ENCODE data around the gene FAHD1.
"Not testable (repeated sequence)": the region's sequence is repeated elsewhere in the genome, so short reads cannot be mapped to it uniquely, and the experiment has no call there.

The FAHD1 gene

DNA sequence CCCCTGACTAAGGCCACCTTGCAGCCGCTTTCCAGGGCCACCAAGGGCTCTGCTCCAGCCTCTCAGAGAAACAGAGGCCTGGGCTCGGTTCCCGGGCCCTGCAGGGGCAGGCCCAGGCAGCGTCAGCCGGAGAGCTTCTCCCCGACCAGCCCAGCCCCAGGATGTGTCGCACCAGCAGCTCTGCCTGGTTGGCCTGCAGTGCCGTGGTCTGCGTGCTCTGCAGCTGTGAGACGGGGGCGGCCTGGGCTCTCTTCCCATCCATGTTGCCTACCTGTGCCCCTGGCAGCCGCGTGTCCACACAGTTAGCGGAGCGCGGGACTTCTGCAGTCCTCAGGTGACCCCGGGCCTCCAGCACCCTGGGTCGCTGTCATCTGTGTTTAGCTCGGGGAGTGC lies 38.3 kb upstream of the FAHD1 start:
- in situ Hi-C loops (cut with MboI; ENCODE audit: low sequenced_read_pairs), result no loop called here

GRCh38 chr16:1789643-1790045 lies 37.4 kb upstream of the FAHD1 start:
- in situ Hi-C loops (cut with MboI; ENCODE audit: low sequenced_read_pairs), result no loop called here

DNA sequence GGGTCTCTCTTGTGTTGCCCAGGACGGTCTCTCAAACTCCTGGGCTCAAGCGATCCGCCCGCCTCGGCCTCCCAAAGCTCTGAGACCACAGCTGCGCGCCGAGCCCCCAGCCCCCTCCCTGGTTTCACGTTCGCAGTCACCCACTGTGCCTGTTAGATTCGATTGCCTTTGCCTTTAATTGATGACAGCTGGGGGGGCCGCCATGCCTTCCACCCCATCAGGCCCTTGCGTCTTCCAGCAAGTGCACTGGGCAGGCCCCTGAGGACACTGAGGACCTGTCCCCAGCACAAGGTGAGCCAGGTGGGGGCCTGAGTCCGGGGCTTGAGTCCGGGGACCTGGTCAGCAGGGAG lies 36.8 kb upstream of the FAHD1 start:
- in situ Hi-C loops (cut with MboI; ENCODE audit: low sequenced_read_pairs), result no loop called here

DNA sequence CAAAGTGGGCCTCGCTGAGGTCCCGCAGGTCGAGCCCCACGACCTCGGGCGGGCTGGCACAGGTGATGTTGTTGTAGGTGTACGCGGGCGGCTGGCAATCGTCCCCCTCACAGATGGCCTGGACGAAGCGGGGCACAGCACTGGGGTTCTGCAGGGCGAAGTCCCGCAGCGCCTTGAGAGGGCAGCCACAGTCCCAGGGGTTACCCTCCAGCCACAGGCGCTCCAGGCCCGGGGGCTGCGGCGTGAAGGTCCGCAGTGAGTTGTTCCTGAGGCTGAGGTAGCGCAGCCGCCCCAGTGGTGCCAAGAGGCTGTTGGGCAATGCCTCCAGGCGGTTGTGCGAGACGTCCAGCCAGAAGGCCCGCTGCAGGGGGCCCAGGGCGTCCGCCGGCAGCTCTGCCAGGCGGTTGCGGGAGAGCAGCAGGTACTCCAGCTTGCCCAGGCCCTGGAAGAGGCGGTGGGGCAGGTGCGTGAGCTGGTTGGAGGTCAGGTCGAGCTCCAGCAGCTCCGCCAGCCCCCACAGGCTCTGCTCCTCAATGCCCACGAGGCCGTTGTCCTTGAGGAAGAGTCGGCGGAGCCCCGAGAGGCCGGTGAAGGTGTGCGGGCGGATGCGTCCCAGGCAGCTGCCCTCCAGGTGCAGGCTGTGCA lies 36.3 kb upstream of the FAHD1 start:
- in situ Hi-C loops (cut with MboI; ENCODE audit: low sequenced_read_pairs), result no loop called here

DNA sequence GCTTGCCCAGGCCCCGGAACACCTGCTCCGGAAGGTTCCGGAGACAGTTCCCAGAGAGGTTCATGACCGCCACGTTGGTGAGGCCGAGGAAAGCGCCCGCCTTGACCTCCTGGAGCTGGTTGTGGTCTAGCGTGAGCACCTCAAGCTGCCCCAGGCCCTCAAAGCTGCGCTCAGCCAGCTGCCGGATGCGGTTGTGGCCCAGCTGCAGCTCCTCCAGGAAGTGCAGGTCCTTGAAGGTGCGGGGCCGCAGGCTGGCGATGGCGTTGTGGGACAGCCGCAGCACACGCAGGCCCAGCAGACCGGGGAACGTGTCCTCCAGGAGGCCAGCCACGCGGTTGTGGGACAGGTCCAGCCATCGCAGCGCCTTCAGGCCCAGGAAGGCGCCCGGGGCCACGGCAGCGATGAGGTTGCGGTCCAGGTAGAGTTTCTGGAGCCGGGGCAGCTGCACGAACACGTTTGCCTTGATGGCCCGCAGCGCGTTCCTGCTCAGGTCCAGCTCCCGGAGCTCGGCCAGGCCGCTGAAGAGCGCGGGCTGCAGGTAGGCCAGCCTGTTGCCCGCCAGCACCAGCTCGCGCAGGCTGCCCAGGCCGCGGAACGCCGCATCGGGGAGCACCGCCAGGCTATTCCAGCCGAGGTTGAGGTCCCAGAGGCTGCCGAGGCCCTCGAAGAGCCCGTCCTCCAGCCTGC lies 35.6 kb upstream of the FAHD1 start:
- in situ Hi-C loops (cut with MboI; ENCODE audit: low sequenced_read_pairs), result no loop called here

GRCh38 chr16:1791943-1792812 lies 34.8 kb upstream of the FAHD1 start:
- in situ Hi-C loops (cut with MboI; ENCODE audit: low sequenced_read_pairs), result no loop called here

DNA sequence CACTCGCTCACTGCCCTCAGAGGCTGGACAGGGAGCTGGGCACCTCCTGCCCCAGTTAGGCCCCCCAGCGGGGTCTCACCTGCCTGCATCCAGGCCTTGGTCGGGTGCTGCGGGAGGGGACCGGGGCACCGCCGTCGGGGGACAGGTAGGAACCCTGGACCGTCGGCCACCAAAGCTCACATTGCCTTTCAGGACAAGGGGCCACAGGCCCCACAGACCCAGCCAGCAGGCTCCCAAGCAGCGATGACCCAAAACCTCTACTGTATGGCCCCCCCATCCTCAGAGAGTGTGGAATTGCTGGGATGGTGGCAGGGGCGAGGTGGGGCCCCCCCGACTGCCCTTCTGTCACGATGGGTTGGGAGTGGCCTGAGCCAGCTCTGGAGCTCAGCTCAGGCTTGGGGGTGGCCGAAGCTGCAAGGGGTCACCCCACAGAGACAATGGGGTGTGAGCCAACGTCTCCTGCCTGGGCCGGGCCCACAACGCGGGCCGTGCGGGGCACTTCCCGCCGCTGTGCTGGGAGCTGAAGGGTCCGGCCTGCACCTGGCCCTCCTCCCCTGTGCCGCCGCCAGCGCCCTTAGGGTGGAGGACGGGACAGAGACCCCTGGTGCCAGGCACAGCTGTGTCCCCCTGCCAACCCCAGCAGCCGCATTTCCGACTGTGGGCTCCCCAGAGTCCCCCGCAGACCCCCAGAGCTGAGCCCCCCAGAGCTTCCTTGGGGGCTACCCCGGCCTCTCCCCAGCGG lies 34.0 kb upstream of the FAHD1 start:
- in situ Hi-C loops (cut with MboI; ENCODE audit: low sequenced_read_pairs), result no loop called here

DNA sequence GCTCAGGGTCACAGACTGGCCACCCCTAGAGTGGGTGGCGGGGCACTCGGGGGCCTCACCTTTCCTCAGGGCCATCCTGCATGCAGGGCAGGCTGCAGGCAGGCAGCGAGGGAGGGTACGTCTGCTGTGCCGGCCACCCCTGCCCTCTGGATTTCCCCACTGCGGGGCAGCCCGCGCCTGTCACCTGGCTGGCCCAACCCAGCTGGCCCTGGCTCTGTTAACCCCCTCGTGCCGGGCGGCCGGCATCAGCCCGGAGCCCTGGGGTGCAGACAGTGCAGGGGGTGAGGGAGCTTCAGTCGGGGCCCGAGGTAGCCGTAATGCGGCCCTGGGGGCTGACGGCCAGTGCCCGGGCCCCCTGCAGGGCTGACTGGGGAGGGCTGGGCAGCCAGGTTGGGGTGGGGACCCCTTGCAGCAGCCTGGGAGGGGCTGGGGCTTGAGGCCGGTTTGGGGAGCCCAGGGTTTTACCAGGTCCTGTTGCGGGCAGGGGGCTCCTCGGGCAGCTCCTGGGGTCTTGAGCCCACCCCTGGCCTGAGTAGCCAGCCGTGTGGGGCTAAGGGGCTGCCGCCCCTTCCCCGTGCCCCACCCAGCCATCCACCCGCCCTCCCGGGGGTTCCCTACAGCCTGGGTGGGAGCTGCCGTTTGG lies 33.3 kb upstream of the FAHD1 start, which contains the start of gene IGFALS:
Gene IGFALS, minus strand, starts transcription at position 128 of the 643 bp plus-strand sequence. Its CDS starts 53 bp downstream, at position 75.
- in situ Hi-C loops (cut with MboI; ENCODE audit: low sequenced_read_pairs), result no loop called here

GRCh38 chr16:1794221-1794871 lies 32.7 kb upstream of the FAHD1 start:
- in situ Hi-C loops (cut with MboI; ENCODE audit: low sequenced_read_pairs), result no loop called here

DNA sequence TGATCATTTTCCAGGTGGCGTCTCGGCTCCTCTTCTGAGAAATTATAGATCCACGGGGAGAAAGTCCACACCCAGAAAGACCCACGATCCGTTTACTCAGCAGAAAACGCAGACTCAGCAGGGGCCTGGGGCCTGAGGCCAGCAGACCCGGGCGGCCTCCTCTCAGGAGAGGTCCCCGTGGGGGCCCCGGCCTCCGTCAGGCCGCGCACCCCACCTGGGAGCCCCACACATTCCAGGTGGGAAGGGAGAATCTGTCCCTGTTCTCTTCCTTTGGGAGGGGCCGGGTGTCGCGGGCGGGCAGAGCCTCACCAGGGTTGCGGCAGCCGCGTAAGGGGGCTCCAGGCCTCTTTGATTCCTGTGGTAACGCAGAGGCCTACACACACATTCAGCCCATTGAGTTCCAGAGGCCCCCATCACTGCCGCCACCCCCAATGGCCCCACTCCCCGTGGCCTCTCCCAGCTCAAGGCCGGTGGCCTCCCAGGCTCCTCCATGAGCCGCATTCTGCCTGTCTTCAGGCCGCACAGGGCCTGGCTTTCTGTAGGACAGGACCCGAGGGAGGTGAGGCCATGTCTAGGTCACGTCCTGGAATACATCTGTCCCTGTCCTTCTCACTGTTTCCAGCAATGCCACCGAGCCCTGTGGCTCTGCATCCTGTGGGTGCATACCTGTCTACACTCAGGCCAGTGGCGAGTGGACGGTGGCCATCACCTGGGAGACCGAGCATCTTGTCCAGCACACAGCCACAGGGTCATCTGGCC lies 31.9 kb upstream of the FAHD1 start:
- in situ Hi-C loops (cut with MboI; ENCODE audit: low sequenced_read_pairs), result no loop called here

DNA sequence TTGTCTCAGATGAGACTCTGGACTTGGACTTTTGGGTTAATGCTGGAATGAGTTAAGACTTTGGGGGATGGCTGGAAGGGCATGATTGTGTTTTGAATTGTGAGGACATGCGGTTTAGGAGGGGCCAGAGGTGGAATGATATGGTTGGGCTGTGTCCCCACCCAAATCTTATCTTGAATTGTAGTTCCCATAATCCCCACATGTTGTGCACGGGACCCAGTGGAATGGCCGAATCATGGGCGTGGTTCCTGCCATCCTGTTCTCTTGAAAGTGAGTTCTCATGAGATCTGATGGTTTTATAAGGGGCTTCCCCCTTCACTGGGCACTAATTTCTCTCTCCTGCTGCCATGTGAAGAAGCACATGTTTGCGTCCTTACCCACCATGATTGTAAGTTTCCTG lies 27.7 kb upstream of the FAHD1 start:
- in situ Hi-C loops (cut with MboI; ENCODE audit: low sequenced_read_pairs), result not testable (repeated sequence)

GRCh38 chr16:1800701-1801100 lies 26.3 kb upstream of the FAHD1 start:
- in situ Hi-C loops (cut with MboI; ENCODE audit: low sequenced_read_pairs), result no loop called here

DNA sequence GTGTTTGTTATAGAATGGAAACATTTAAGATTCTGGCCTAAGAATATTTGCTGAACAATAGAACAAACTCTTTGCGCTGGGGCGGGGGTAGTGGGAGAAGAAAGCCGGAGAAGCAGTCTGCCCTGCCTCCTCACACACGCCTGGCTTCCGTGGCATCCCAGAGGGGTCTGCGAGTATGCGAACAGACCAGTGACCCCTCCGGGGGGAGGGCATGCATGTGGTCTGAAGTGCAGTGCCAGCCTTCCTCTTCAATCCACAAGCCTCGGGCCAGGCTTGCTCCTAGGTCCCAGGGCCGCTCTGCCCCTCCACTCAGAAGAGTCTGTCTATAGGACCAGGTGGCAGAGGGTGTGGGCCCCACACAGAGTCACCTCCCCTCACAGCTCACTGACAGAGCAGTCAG lies 19.4 kb upstream of the FAHD1 start:
- in situ Hi-C loops (cut with MboI; ENCODE audit: low sequenced_read_pairs), result no loop called here

DNA sequence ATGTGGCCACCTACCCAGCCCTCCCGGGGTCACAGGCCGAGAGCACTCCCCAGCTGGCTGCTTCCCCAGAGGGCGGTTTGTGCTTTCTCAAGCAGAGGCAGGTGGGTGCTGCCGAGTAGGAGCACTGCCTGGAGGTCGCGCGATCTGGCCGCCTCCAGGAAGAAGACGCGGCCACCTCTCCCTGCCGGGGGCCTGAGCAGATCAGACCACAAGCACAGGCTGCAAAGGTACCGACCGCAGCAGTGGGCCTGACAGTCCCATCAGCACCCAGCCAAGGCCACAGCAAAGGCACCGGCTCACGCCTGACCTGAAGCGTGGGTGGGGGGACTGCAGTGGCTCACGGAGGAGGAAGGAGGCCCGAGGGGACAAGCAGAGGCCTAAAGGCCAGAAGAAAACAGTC lies 18.3 kb upstream of the FAHD1 start:
- in situ Hi-C loops (cut with MboI; ENCODE audit: low sequenced_read_pairs), result no loop called here

DNA sequence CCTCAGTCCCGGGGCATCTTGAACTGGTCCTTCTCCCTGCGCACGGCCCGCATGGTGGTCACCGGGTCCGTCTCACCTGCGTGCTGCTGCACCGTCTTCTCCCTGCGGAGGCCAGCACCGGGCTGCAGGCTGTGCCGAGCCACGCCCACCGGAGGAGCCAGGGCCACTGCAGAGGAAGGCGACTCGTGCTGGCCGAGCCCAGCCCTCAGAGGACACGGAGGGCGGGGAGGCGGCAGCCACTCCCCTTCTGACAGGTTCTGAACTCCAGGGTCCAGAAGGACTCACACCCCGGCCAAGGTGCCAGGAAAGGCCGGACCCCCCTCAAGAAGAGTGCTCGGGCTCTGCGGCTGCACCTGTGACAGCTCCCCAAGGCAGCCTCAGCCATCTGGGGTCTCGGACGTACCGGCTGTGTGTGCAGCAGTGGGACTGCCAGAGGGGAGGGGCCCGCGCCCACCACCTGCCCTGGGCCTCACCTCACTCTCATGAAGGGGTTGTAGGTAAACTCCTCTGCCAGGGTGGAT lies 17.7 kb upstream of the FAHD1 start:
- in situ Hi-C loops (cut with MboI; ENCODE audit: low sequenced_read_pairs), result no loop called here

- in situ Hi-C loops (cut with MboI; ENCODE audit: low sequenced_read_pairs), result no loop called here
Observed at GRCh38 chr16:1810106-1810505, 16.9 kb upstream of the FAHD1 start.

- in situ Hi-C loops (cut with MboI; ENCODE audit: low sequenced_read_pairs), result no loop called here
Observed at GRCh38 chr16:1810536-1810935, 16.5 kb upstream of the FAHD1 start.

DNA sequence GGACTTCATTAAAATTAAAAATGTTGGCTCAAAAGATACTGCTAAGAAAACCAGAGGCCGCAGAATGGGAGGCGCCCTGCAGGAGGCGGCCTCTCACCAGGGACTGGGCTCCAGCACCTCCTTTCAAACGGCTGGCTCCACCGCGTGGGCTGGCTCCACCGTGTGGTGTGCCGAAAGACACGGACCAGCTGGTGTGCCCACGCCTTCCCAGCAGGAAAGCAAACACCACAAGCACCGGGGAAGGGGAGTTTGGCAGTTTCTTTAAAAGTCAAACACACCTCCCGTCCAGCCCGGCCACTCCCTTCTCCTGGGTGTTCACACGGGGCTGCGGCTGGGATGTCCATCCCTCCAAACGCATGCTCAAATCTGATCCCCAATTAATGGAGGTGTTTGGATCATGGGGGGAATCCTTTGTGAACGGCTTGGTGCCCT lies 14.3 kb upstream of the FAHD1 start:
- in situ Hi-C loops (cut with MboI; ENCODE audit: low sequenced_read_pairs), result no loop called here

DNA sequence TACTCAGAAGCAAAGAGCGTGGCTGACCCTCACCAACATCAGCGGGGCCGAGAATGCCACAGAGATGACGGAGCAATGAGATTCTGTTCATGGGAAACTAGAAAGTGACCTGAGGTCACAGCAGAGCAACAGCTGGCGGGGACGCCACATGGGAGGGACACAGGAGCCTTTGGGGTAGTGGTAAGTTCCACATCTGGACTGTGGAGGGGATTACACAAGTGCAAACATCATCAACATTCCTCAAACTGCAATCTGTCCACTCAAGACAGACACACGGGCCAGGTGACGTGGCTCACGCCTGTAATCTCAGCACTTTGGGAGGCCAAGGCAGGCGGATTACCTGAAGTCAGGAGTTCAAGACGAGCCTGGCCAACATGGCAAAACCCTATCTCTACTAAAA lies 11.5 kb upstream of the FAHD1 start:
- in situ Hi-C loops (cut with MboI; ENCODE audit: low sequenced_read_pairs), result no loop called here
